Suppressor macrophage treated with lipopolysaccharide for 4 hours (primary cell): Measurements from ENCODE around the gene SERHL2.
"Not testable (repeated sequence)": the region's sequence is repeated elsewhere in the genome, so short reads cannot be mapped to it uniquely, and the experiment has no call there.

Experiments
- DNase-seq: peaks from one replicate; pipeline ENCODE4 v3.0.0-alpha.2; 2020

SERHL2 gene

DNA sequence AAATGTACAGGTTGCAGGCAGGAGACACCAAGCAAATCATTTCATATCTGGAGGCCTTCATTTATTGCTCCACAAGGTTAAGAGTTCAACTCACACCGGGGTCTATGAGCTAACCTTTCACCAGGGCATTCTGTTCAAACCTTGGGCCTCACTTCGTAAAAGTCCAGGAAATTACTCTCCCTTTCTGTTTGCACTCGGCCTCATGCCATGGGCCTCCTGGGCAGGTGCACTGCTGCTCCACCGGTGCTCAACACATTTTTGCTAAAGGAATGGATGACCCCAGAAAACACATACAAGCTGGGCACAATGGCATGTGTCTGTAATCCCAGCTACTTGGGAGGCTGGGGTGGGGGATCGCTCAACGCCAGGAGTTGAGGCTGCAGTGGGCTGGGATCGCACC, 17.6 kb upstream of the SERHL2 start:
- DNase-seq = no peak

- not testable (repeated sequence) for DNase-seq
Measured at GRCh38 chr22:42536634-42537033, 17.1 kb upstream of the SERHL2 start.

DNA sequence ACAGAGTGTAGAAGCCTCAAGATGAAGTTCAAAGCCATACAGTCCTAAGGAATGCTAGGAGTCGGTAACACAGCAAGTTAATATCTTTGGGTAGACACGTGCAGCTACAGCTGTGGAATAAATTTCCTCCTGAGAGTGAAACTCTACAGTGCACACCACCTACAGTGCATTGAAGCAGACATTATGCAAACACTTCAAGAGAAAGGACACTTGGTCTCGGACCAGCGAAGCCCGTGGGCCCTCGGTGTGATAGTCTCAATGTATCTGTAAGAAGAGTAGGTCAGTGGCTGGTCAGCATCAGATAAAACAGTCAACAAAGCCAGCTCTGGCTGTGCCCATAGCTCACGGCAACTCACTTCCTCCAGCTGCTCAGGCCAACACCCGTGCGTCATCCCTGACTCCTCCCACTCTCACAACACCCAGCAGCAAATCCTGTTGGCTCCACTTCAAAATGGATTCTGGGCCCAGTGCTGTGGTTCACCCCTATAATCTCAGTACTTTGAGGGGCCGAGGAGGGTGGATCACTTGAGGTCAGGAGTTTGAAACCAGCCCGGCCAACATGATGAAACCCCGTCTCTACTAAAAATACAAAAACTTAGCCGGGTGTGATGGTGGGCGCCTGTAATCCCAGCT, 16.4 kb upstream of the SERHL2 start:
- DNase-seq = not testable (repeated sequence)

GRCh38 chr22:42539236-42539771, 14.5 kb upstream of the SERHL2 start:
- DNase-seq = not testable (repeated sequence)

DNA sequence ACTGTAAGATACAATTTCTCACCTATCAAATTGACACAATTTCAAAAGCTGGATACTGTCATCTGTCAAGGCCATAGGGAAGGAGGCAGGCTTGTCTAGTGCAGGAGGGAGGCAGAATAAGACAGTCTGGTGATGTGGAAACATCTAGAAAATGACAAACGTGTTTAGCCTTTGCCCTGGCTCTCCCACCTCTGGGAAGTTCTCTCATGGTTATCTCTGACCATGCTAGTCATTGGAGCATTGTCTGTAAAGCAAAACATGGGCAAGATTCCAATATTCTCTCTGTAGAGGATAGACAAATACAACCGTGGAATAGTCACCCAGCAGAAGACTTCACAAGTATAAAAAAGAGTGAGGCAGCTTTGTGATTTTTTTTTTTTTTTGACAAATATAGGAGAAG, 9.1 kb upstream of the SERHL2 start:
- DNase-seq = no peak

GRCh38 chr22:42547562-42547961, 6.2 kb upstream of the SERHL2 start:
- no peak for DNase-seq

- not testable (repeated sequence) for DNase-seq
Measured at GRCh38 chr22:42548126-42548525, 5.6 kb upstream of the SERHL2 start.

DNA sequence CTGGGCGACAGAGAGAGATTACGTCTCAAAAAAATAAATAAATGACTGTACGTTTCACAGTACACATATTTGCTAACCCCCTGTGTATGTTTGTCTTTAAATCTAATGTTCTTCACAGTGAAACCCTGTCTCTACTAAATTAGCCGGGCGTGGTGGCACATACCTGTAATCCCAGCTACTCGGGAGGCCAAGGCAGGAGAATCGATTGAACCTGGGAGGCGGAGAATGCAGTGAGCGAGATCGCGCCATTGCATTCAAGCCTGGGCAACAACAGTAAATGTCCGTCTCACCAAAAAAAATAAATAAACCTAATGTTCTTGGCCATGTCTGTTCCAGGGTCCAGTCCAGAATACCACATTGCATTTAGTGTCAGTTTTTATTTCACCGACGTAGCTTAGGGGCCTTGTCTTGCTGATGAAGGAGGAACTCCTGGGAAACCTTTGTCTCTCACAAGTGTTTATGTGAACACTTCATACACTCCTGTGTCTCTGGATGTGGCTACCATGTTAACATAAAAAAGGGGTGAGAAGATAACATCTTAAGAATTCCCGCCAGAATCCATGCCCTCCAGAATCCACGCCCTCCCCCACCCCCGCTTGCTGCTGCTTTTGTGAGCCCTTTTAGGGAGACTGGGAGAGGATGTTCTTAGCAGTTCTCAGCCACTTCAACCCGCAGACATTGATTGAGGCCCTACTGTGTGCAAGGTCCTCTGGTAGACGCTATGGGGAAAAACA, 5.0 kb upstream of the SERHL2 start:
- no peak for DNase-seq

- DNase-seq = no peak
Measured at GRCh38 chr22:42549331-42550060, 4.3 kb upstream of the SERHL2 start.

DNA sequence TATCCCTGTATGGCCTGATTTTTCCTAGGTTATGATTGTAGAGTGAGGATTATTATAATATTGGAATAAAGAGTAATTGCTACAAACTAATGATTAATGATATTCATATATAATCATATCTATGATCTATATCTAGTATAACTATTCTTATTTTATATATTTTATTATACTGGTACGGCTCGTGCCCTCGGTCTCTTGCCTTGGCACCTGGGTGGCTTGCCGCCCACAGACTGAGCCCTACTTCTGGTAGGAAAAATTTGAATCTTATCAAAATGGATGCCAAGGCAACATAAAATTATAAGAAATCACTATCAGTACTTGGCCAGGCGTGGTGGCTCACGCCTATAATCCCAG, 1.5 kb upstream of the SERHL2 start:
- not testable (repeated sequence) for DNase-seq

DNA sequence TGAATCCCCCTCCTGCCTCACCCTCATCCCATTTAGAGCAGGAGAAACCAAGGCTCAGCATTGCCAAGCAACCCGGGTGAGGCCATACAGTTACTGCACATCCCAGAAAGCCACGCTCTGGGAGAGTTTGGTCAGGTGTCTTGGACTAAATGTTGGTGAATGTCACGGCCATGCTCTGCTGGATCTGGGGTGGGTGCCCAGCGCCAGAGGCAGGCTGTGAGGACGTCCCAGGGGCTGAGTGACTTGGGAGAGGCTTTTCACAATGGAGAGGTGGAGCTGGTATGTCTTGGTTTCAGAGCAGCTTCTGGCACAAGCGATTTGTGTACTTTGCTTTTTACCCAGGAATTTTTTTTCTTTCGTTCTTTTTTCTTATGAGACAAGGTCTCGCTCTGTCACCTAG, 6.6 kb downstream of the SERHL2 start:
- DNase-seq = no peak

DNA sequence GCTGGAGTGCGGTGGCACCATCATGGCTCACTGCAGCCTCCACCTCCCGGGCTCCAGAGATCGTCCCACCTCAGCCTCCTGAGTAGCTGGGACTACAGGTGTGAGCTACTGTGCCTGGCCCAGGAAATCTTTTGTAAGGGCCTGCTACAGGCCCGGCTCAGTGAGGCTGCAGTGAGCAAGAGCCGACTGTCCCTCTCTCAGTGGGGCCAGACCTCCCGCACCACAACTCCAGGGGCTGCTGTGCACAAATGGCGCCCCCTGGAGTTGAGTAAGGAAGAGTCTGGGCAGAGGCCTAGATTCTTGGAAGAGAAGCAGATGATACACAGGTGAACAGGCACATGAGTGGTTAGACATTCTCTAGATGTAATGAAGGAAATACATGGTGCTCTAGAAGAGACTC, 7.0 kb downstream of the SERHL2 start:
- peak; percentile 33 for DNase-seq

DNA sequence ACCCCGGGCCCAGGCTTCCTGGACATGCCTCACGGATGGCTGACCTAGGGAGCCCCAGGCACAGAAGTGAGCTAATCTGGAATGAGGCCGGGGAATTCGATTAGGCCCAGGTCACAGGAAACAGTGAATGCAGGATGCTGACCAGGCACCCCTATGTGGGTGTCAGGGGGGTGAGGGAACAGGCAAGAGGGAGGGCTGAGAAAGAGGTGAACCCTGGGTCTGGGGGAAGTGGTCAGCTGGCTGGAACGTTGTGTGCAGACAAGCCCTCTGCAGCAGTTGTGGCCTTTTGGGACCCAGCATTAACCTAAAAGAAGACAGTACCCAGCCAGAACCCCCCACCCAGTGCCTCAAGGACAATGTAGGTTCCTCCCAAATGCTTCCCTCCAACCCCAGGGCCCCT, 8.1 kb downstream of the SERHL2 start:
- no peak for DNase-seq

DNA sequence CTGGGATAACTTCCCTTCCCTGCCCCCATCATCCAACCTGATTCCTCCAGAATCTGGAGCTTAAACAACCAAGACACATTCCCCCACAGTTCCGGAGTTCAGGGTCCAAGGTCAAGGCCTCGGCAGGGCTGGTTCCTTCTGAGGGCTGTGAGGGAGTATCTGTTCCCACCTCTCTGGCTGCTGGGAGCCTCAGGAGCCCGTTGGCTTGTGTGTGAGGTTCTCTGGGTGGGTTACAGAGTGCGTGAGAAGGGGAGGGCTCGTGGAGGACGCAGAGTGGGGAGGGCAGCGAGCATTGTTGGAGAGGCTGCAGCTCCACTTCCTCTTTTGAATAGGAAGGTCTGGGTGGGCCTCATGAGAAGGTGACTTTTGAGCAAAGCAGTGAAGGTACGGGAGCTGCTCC, 8.5 kb downstream of the SERHL2 start:
- DNase-seq = peak; percentile 19

GRCh38 chr22:42562684-42563083, 8.9 kb downstream of the SERHL2 start:
- DNase-seq = no peak

DNA sequence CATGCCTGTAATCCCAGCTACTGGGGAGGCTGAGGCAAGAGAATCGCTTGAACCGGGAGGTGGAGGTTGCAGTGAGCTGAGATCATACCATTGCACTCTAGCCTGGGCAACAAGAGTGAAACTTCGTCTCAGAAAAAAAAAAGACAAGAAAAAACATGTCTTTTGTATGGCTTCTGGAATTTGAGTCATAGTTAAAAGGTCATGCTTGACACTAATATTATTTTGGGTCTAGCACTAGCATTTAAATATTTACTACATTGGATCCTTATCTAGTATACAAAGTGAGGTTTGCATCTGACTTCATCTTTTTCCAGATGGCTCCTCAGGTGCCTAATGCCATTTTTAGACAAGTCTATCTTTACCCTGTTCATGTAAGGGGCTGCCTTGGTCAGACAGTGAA, 10.2 kb downstream of the SERHL2 start:
- DNase-seq = not testable (repeated sequence)

- DNase-seq = no peak
Measured at GRCh38 chr22:42564699-42565098, 10.9 kb downstream of the SERHL2 start.

- DNase-seq = no peak
Measured at GRCh38 chr22:42565956-42566355, 12.2 kb downstream of the SERHL2 start.

DNA sequence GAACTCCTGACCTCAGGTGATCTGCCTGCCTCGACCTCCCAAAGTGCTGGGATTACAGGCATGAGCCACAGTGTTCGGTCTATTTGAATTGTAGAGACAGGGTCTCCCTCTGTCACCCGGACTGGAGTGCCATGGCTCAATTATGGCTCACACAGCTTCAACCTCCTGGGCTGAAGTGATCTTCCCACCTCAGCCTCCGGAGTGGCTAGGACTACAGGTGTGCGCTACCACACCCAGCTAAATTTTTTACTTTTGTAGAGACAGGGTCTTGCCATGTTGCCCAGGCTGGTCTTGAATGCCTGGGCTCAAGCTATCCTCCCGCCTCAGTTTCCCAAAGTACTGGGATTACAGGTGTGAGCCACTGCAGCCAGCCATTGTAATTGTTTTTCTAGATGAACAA, 14.2 kb downstream of the SERHL2 start:
- DNase-seq = not testable (repeated sequence)

- not testable (repeated sequence) for DNase-seq
Measured at GRCh38 chr22:42570580-42570979, 16.8 kb downstream of the SERHL2 start.

GRCh38 chr22:42571068-42571467, 17.3 kb downstream of the SERHL2 start:
- DNase-seq = not testable (repeated sequence)

DNA sequence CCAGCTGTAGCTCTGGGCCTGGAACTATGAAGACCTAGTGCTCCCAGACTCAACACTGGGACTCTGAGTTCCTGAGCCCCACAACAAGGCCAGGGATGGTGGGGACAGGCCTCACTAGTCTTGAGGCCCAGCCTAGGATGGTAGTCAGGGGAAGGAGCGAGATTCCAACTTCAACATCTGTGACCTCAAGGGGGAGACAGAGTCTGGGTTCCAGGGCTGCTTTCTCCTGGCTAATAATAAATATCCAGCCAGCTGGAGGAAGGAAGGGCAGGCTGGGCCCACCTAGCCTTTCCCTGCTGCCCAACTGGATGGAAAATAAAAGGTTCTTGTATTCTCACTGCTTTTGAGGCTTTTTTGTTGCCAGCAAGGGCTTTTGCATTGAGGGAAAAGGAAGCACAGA, 20.3 kb downstream of the SERHL2 start:
- DNase-seq = not testable (repeated sequence)

DNA sequence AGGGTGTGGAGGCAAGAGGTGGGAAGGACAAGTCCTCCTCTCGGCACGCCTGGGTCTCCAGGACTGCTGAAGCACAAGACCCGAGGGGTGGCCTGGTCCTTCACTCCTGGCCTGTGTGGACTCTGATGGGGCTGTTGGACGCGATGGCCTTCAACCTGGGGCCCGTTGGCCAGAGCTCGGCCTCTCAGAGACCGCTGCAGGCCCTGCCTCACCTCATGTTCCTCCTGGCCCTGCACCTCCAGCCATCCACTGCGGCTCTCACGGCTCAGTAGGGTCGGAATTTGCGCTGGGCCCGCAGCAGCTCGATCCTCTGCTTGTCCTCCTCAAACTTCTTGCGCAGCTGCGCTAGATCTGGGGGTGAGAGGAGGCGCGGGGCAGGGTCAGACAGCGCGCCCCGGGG, 20.7 kb downstream of the SERHL2 start:
- DNase-seq = not testable (repeated sequence)
